DOHH2 (cell line): ENCODE results near the gene ZNF763.

Experiments
- H3F3A ChIP-seq: fragments of 200-600 bp; sonication (generic), shearing (Covaris generic); 2 replicates; pipeline ENCODE4 v1.6.0; 2016; ENCODE audit warnings: antibody characterized with exemption, mild to moderate bottlenecking; ENCODE audit not compliant: control insufficient read depth, insufficient read depth
- H3K27ac ChIP-seq: fragments of 200-600 bp; sonication (generic); 2 replicates; pipeline ENCODE4 v1.5.1; 2014; ENCODE audit warnings: low read depth, mild to moderate bottlenecking, low read length, moderate library complexity
- H3K27me3 ChIP-seq: fragments of 200-600 bp; sonication (generic); 2 replicates; pipeline ENCODE4 v1.6.1; 2014; ENCODE audit warnings: mild to moderate bottlenecking, low read length, mixed read lengths; ENCODE audit not compliant: control insufficient read depth
- H3K36me3 ChIP-seq: fragments of 200-600 bp; sonication (generic); 2 replicates; pipeline ENCODE4 v1.6.1; 2014; ENCODE audit warnings: mild to moderate bottlenecking, low read length, moderate library complexity, mixed read lengths; ENCODE audit not compliant: control insufficient read depth
- H3K4me1 ChIP-seq: fragments of 200-600 bp; sonication (generic); 2 replicates; pipeline ENCODE4 v1.6.1; 2014; ENCODE audit warnings: mild to moderate bottlenecking, low read length, mixed read lengths; ENCODE audit not compliant: control insufficient read depth
- H3K4me2 ChIP-seq: fragments of 200-600 bp; sonication (generic); 2 replicates; pipeline ENCODE4 v1.6.0; 2014; ENCODE audit warnings: mild to moderate bottlenecking, low read length, moderate library complexity
- H3K4me3 ChIP-seq: fragments of 200-600 bp; sonication (generic); 2 replicates; pipeline ENCODE4 v1.5.1; 2014; ENCODE audit warnings: mild to moderate bottlenecking, low read length, mixed read lengths
- H3K79me2 ChIP-seq: fragments of 200-600 bp; sonication (generic); 2 replicates; pipeline ENCODE4 v1.6.1; 2014; ENCODE audit warnings: mild to moderate bottlenecking, low read length, mixed read lengths; ENCODE audit not compliant: control insufficient read depth
- H3K9me2 ChIP-seq: fragments of 200-600 bp; sonication (generic); replicated peaks from 2 replicates; pipeline ENCODE4 v1.6.1; 2014; ENCODE audit warnings: mild to moderate bottlenecking, low read length, mixed read lengths; ENCODE audit not compliant: control insufficient read depth
- H3K9me3 ChIP-seq: fragments of 200-600 bp; sonication (generic); 2 replicates; pipeline ENCODE4 v1.6.1; 2014; ENCODE audit warnings: antibody characterized with exemption, low read length, mixed read lengths; ENCODE audit not compliant: control insufficient read depth, insufficient read depth
- H4K20me1 ChIP-seq: fragments of 200-600 bp; sonication (generic); 2 replicates; pipeline ENCODE4 v1.6.0; 2014; ENCODE audit warnings: low read depth, mild to moderate bottlenecking, antibody characterized with exemption, low read length, moderate library complexity; ENCODE audit not compliant: control insufficient read depth, insufficient read depth
- CTCF ChIP-seq: fragments of 200-600 bp; sonication (generic); IDR thresholded peaks from one replicate; pipeline ENCODE4 v1.5.1; 2014; ENCODE audit warnings: antibody characterized with exemption, mild to moderate bottlenecking, low read depth, low read length; ENCODE audit not compliant: poor library complexity, severe bottlenecking
- EZH2phosphoT487 ChIP-seq: fragments of 200-600 bp; sonication (generic); IDR thresholded peaks from 2 replicates; pipeline ENCODE4 v1.6.1; 2017; ENCODE audit warnings: borderline replicate concordance, mild to moderate bottlenecking, antibody characterized with exemption, low read length, moderate library complexity, mixed read lengths

The ZNF763 gene

GRCh38 chr19:11942008-11942842 lies 22.6 kb upstream of the ZNF763 start:
- Histone ChIP-seq H3K4me2 (no peak overlapping the region), H3K79me2 (peaks cover 70% of the 10 kb centered on the region), H3F3A (no peaks in the 10 kb centered on the region), H3K9me3 (peaks cover 61% of the 10 kb centered on the region), H4K20me1 (no peaks in the 10 kb centered on the region), H3K27ac (no peak overlapping the region), H3K9me2 (no peaks in the 10 kb centered on the region), H3K36me3 (peaks cover 68% of the 10 kb centered on the region), H3K27me3 (no peaks in the 10 kb centered on the region), H3K4me3 (no peak overlapping the region), H3K4me1 (no peaks in the 10 kb centered on the region)
- no peak for TF ChIP-seq CTCF
- no peak for TF ChIP-seq EZH2phosphoT487

DNA sequence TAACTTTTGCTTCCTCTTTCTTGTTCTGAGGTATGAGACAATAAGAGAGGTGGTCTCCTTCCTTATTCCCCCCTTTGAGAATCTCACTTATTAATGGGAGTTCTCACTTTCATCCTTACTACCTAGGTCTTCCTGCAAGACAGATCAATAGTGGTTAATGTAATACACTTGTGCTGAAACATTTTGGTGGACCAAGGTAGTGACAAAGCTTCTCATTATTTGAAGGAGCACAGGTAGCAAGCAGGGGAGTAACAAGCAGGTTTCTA lies 22.1 kb upstream of the ZNF763 start:
- no peak overlapping the region for H3K27ac ChIP-seq
- H3K27me3 ChIP-seq: no peaks in the 10 kb centered on the region
- peaks cover 64% of the 10 kb centered on the region for H3K9me3 ChIP-seq
- no peaks in the 10 kb centered on the region for H3K9me2 ChIP-seq
- H3K36me3 ChIP-seq: peaks cover 70% of the 10 kb centered on the region
- peaks cover 65% of the 10 kb centered on the region for H3K79me2 ChIP-seq
- no peak for TF ChIP-seq CTCF
- TF ChIP-seq EZH2phosphoT487: no peak
- no peaks in the 10 kb centered on the region for H4K20me1 ChIP-seq
- H3K4me3 ChIP-seq: no peak overlapping the region
- no peak overlapping the region for H3K4me2 ChIP-seq
- H3F3A ChIP-seq: peaks cover 3% of the 10 kb centered on the region; the same call in 1 of the 2 replicates
- H3K4me1 ChIP-seq: no peaks in the 10 kb centered on the region

- peaks cover 85% of the 10 kb centered on the region for H3K36me3 ChIP-seq
- H3K79me2 ChIP-seq: peaks cover 54% of the 10 kb centered on the region
- H4K20me1 ChIP-seq: no peaks in the 10 kb centered on the region
- H3K9me3 ChIP-seq: peaks cover 78% of the 10 kb centered on the region
- no peak overlapping the region for H3K4me3 ChIP-seq
- no peaks in the 10 kb centered on the region for H3K27me3 ChIP-seq
- TF ChIP-seq EZH2phosphoT487 (no peak), CTCF (no peak)
- H3F3A ChIP-seq: peaks cover 7% of the 10 kb centered on the region; the same call in 1 of the 2 replicates
- no peak overlapping the region for H3K4me2 ChIP-seq
- no peak overlapping the region for H3K27ac ChIP-seq
- no peaks in the 10 kb centered on the region for H3K9me2 ChIP-seq
- no peaks in the 10 kb centered on the region for H3K4me1 ChIP-seq
These were observed 20.2 kb upstream of the ZNF763 start for GRCh38 chr19:11944656-11945055.
